Measurements from ENCODE around the gene LARGE1. TPM values are rescaled to one million over a fixed set of nuclear protein-coding genes. Genes with fewer than 3 reads are reported as not detected.

LARGE1 gene
- total and polyA plus RNA-seq, 2 donors (not counting 1 experiment from before 2014, with no cell fraction given): 14.1 to 19.2 TPM

DNA sequence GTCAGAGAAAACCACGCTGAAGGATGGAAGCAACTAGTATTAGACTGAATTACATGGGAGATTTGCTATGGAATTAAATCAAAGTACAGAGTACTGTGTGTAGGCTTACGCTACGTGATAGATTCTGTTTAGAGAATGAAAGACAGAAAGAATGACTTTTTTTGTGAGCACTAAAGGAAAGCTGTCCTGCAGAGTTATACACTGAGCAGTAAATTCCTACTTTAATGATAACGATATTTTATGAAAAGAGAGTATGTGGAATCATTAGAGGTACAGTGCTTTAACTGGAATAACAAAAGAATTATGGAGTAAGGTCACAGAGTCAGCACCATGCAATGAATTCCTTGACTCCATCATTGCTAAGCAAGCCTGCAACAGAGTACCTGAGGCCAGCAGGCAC, 566.8 kb downstream of the LARGE1 start:
- Histone ChIP-seq H2AFZ (ENCODE audit: low read length) (no peak overlapping the region), H3K9me3 (ENCODE audit: control insufficient read depth, insufficient read depth, low read depth, low read length) (no peaks in the 10 kb centered on the region), H3K9ac (ENCODE audit: insufficient read depth, low read length) (no peak overlapping the region), H4K20me1 (ENCODE audit: control insufficient read depth, extremely low read depth, insufficient read depth, low read length) (no peaks in the 10 kb centered on the region), H3K27ac (ENCODE audit: insufficient read depth, low read length) (no peak overlapping the region), H3K79me2 (ENCODE audit: control insufficient read depth, insufficient read depth, low read length) (no peaks in the 10 kb centered on the region), H3K4me1 (ENCODE audit: control insufficient read depth, extremely low read depth, insufficient read depth, low read length) (no peaks in the 10 kb centered on the region), H3K27me3 (ENCODE audit: control insufficient read depth, insufficient read depth, low read length) (no peaks in the 10 kb centered on the region), H3K36me3 (ENCODE audit: control insufficient read depth, insufficient read depth, low read length) (no peaks in the 10 kb centered on the region), H3K4me3 (replicated peaks in 1 of 4; ENCODE audit: control extremely low read depth in 1 of 4, insufficient read depth in 1 of 4, low read depth in 3 of 4, low read length in 4 of 4) (no peak overlapping the region), H3K4me2 (ENCODE audit: extremely low read depth, insufficient read depth, low read length) (no peak overlapping the region)
- no peak for TF ChIP-seq CTCF (conservative IDR thresholded peaks at IDR 0.05 in 1 of 2, IDR thresholded peaks at IDR 0.05 in 1 of 2; ENCODE audit: low read depth in 1 of 2, low read length in 2 of 2)
- no peak for TF ChIP-seq EZH2 (IDR thresholded peaks at IDR 0.05; ENCODE audit: low read length, missing control alignments)
- DNase-seq (ENCODE audit: low read depth in 2 of 2): no peak

GRCh38 chr22:33352768-33353167, 567.5 kb downstream of the LARGE1 start:
- Histone ChIP-seq H3K4me1 (ENCODE audit: control insufficient read depth, extremely low read depth, insufficient read depth, low read length) (no peaks in the 10 kb centered on the region), H3K9me3 (ENCODE audit: control insufficient read depth, insufficient read depth, low read depth, low read length) (no peaks in the 10 kb centered on the region), H3K79me2 (ENCODE audit: control insufficient read depth, insufficient read depth, low read length) (no peaks in the 10 kb centered on the region), H3K4me3 (replicated peaks in 1 of 4; ENCODE audit: control extremely low read depth in 1 of 4, insufficient read depth in 1 of 4, low read depth in 3 of 4, low read length in 4 of 4) (no peak overlapping the region), H3K36me3 (ENCODE audit: control insufficient read depth, insufficient read depth, low read length) (no peaks in the 10 kb centered on the region), H3K4me2 (ENCODE audit: extremely low read depth, insufficient read depth, low read length) (no peak overlapping the region), H4K20me1 (ENCODE audit: control insufficient read depth, extremely low read depth, insufficient read depth, low read length) (no peaks in the 10 kb centered on the region), H3K27ac (ENCODE audit: insufficient read depth, low read length) (no peak overlapping the region), H3K9ac (ENCODE audit: insufficient read depth, low read length) (no peak overlapping the region), H2AFZ (ENCODE audit: low read length) (no peak overlapping the region), H3K27me3 (ENCODE audit: control insufficient read depth, insufficient read depth, low read length) (no peaks in the 10 kb centered on the region)
- DNase-seq (ENCODE audit: low read depth in 2 of 2): no peak
- no peak for TF ChIP-seq CTCF (conservative IDR thresholded peaks at IDR 0.05 in 1 of 2, IDR thresholded peaks at IDR 0.05 in 1 of 2; ENCODE audit: low read depth in 1 of 2, low read length in 2 of 2)
- no peak for TF ChIP-seq EZH2 (IDR thresholded peaks at IDR 0.05; ENCODE audit: low read length, missing control alignments)

DNA sequence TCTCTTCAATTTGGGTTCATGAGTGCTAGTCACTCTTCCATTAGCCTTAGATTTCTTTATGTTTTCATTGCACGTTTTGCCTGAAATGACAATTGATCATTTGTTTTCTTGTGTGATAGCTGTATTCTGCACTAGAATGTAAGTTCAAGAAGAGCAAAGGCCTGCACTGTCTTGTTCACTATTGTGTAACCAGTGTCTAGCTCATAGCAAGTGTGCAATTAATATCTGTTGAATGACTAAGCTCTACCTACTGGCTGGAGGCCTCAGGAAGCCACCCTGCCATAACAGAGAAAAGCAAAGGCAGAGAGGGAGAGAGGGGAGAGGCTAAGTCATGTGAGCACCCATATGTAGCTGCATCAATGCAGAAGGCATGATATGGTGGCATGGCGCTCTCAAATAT, 569.3 kb downstream of the LARGE1 start:
- no peaks in the 10 kb centered on the region for H3K9me3 ChIP-seq (ENCODE audit: control insufficient read depth, insufficient read depth, low read depth, low read length)
- H3K9ac ChIP-seq (ENCODE audit: insufficient read depth, low read length): no peak overlapping the region
- no peaks in the 10 kb centered on the region for H3K4me1 ChIP-seq (ENCODE audit: control insufficient read depth, extremely low read depth, insufficient read depth, low read length)
- H3K36me3 ChIP-seq (ENCODE audit: control insufficient read depth, insufficient read depth, low read length): no peaks in the 10 kb centered on the region
- H2AFZ ChIP-seq (ENCODE audit: low read length): no peak overlapping the region
- H3K4me3 ChIP-seq (replicated peaks in 1 of 4; ENCODE audit: control extremely low read depth in 1 of 4, insufficient read depth in 1 of 4, low read depth in 3 of 4, low read length in 4 of 4): no peak overlapping the region
- no peaks in the 10 kb centered on the region for H4K20me1 ChIP-seq (ENCODE audit: control insufficient read depth, extremely low read depth, insufficient read depth, low read length)
- H3K4me2 ChIP-seq (ENCODE audit: extremely low read depth, insufficient read depth, low read length): no peak overlapping the region
- TF ChIP-seq EZH2 (IDR thresholded peaks at IDR 0.05; ENCODE audit: low read length, missing control alignments): no peak
- TF ChIP-seq CTCF (conservative IDR thresholded peaks at IDR 0.05 in 1 of 2, IDR thresholded peaks at IDR 0.05 in 1 of 2; ENCODE audit: low read depth in 1 of 2, low read length in 2 of 2): no peak
- no peaks in the 10 kb centered on the region for H3K27me3 ChIP-seq (ENCODE audit: control insufficient read depth, insufficient read depth, low read length)
- H3K79me2 ChIP-seq (ENCODE audit: control insufficient read depth, insufficient read depth, low read length): no peaks in the 10 kb centered on the region
- no peak for DNase-seq (ENCODE audit: low read depth in 2 of 2)
- no peak overlapping the region for H3K27ac ChIP-seq (ENCODE audit: insufficient read depth, low read length)

Data from fibroblast of lung (primary cell).